ENCODE data around the gene PRPSAP1.
A peak's percentile ranks its signal among the peaks of the same experiment; 100 is the strongest.

- peak in 1 of 4 experiments; percentile 5 for TF ChIP-seq CTCF (IDR thresholded peaks at IDR 0.05)
- TF ChIP-seq POLR2A (IDR thresholded peaks at IDR 0.05) = no peak
Observed at GRCh38 chr17:76384222-76384986, 30.7 kb upstream of the PRPSAP1 start, which contains the start of gene SPHK1.

Data from sigmoid colon (tissue), 3 donors.